DOHH2 (cell line): Measurements from ENCODE around the gene SNHG17.
"Not testable (repeated sequence)": the region's sequence is repeated elsewhere in the genome, so short reads cannot be mapped to it uniquely, and the experiment has no call there.

Source experiments
- H3F3A ChIP-seq: fragments of 200-600 bp; sonication (generic), shearing (Covaris generic); 2 replicates; pipeline ENCODE4 v1.6.0; 2016; ENCODE audit warnings: antibody characterized with exemption, mild to moderate bottlenecking; ENCODE audit not compliant: control insufficient read depth, insufficient read depth
- H3K27ac ChIP-seq: fragments of 200-600 bp; sonication (generic); 2 replicates; pipeline ENCODE4 v1.5.1; 2014; ENCODE audit warnings: low read depth, mild to moderate bottlenecking, low read length, moderate library complexity
- H3K27me3 ChIP-seq: fragments of 200-600 bp; sonication (generic); 2 replicates; pipeline ENCODE4 v1.6.1; 2014; ENCODE audit warnings: mild to moderate bottlenecking, low read length, mixed read lengths; ENCODE audit not compliant: control insufficient read depth
- H3K36me3 ChIP-seq: fragments of 200-600 bp; sonication (generic); 2 replicates; pipeline ENCODE4 v1.6.1; 2014; ENCODE audit warnings: mild to moderate bottlenecking, low read length, moderate library complexity, mixed read lengths; ENCODE audit not compliant: control insufficient read depth
- H3K4me1 ChIP-seq: fragments of 200-600 bp; sonication (generic); 2 replicates; pipeline ENCODE4 v1.6.1; 2014; ENCODE audit warnings: mild to moderate bottlenecking, low read length, mixed read lengths; ENCODE audit not compliant: control insufficient read depth
- H3K4me2 ChIP-seq: fragments of 200-600 bp; sonication (generic); 2 replicates; pipeline ENCODE4 v1.6.0; 2014; ENCODE audit warnings: mild to moderate bottlenecking, low read length, moderate library complexity
- H3K4me3 ChIP-seq: fragments of 200-600 bp; sonication (generic); 2 replicates; pipeline ENCODE4 v1.5.1; 2014; ENCODE audit warnings: mild to moderate bottlenecking, low read length, mixed read lengths
- H3K79me2 ChIP-seq: fragments of 200-600 bp; sonication (generic); 2 replicates; pipeline ENCODE4 v1.6.1; 2014; ENCODE audit warnings: mild to moderate bottlenecking, low read length, mixed read lengths; ENCODE audit not compliant: control insufficient read depth
- H3K9me2 ChIP-seq: fragments of 200-600 bp; sonication (generic); replicated peaks from 2 replicates; pipeline ENCODE4 v1.6.1; 2014; ENCODE audit warnings: mild to moderate bottlenecking, low read length, mixed read lengths; ENCODE audit not compliant: control insufficient read depth
- H3K9me3 ChIP-seq: fragments of 200-600 bp; sonication (generic); 2 replicates; pipeline ENCODE4 v1.6.1; 2014; ENCODE audit warnings: antibody characterized with exemption, low read length, mixed read lengths; ENCODE audit not compliant: control insufficient read depth, insufficient read depth
- H4K20me1 ChIP-seq: fragments of 200-600 bp; sonication (generic); 2 replicates; pipeline ENCODE4 v1.6.0; 2014; ENCODE audit warnings: low read depth, mild to moderate bottlenecking, antibody characterized with exemption, low read length, moderate library complexity; ENCODE audit not compliant: control insufficient read depth, insufficient read depth
- CTCF ChIP-seq: fragments of 200-600 bp; sonication (generic); IDR thresholded peaks from one replicate; pipeline ENCODE4 v1.5.1; 2014; ENCODE audit warnings: antibody characterized with exemption, mild to moderate bottlenecking, low read depth, low read length; ENCODE audit not compliant: poor library complexity, severe bottlenecking
- EZH2phosphoT487 ChIP-seq: fragments of 200-600 bp; sonication (generic); IDR thresholded peaks from 2 replicates; pipeline ENCODE4 v1.6.1; 2017; ENCODE audit warnings: borderline replicate concordance, mild to moderate bottlenecking, antibody characterized with exemption, low read length, moderate library complexity, mixed read lengths

SNHG17 gene

DNA sequence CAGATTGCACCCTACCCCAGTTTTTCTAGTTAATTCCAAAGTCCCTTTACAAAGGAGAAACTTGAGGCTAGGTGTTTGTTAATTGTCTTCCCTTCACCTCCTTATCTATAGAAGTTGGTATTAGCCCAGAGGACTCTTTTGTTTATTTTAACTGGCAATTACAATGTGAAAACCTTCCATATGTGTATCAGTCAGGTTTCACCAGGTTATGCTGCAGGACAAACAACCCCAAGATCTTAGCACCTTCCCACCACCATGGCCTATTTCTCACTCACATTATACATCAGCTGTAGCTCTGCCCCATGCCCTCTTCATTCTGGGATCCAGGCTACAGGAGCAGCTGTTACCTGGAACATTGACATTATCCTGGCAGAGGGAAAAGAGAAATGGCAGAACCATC, 31.1 kb downstream of the SNHG17 start:
- H3K27ac ChIP-seq = no peak overlapping the region
- no peaks in the 10 kb centered on the region for H3K9me2 ChIP-seq
- H3K4me2 ChIP-seq = no peak overlapping the region
- no peak overlapping the region for H3K4me3 ChIP-seq
- H3F3A ChIP-seq = peaks cover 12% of the 10 kb centered on the region; the same call in 1 of the 2 replicates
- H3K36me3 ChIP-seq = peaks cover 9% of the 10 kb centered on the region; the same call in 1 of the 2 replicates
- no peaks in the 10 kb centered on the region for H3K9me3 ChIP-seq
- no peaks in the 10 kb centered on the region for H3K27me3 ChIP-seq
- TF ChIP-seq CTCF = no peak
- no peak for TF ChIP-seq EZH2phosphoT487
- no peaks in the 10 kb centered on the region for H3K4me1 ChIP-seq
- H3K79me2 ChIP-seq = no peaks in the 10 kb centered on the region
- no peaks in the 10 kb centered on the region for H4K20me1 ChIP-seq

DNA sequence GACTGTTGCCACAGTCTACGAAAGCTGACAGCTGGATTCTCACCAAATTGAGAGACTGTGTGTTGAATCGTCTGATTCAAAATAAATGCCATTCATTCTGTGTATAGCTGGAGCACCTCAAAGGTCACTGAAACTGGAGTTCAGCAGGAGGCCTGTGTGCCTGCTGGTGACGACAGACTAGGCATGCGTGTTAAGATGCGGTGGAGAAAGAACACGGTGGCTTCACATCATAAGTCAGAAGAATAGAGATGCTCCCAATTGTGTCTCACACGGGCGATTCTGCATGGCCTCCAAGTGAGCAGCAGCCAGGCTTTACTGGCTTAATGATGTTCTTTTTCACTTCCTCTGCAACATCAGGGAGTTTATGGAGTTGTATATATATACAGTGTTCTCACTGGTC, 32.3 kb downstream of the SNHG17 start:
- Histone ChIP-seq H3K9me3 (no peaks in the 10 kb centered on the region), H3K9me2 (no peaks in the 10 kb centered on the region), H3K79me2 (no peaks in the 10 kb centered on the region), H3K27me3 (no peaks in the 10 kb centered on the region), H3K4me3 (no peak overlapping the region), H3K27ac (no peak overlapping the region), H3F3A (peaks cover 12% of the 10 kb centered on the region; the same call in 1 of the 2 replicates), H3K36me3 (0 out of 2 replicates have a peak, but pooled peaks cover 3% of the 10 kb centered on the region), H3K4me2 (no peak overlapping the region), H4K20me1 (no peaks in the 10 kb centered on the region), H3K4me1 (no peaks in the 10 kb centered on the region)
- no peak for TF ChIP-seq EZH2phosphoT487
- no peak for TF ChIP-seq CTCF

GRCh38 chr20:38402089-38402488, 33.0 kb downstream of the SNHG17 start:
- H3K9me2 ChIP-seq = no peaks in the 10 kb centered on the region
- H3K27me3 ChIP-seq = no peaks in the 10 kb centered on the region
- no peak overlapping the region for H3K4me3 ChIP-seq
- TF ChIP-seq EZH2phosphoT487 (no peak), CTCF (no peak)
- H3K36me3 ChIP-seq = 0 out of 2 replicates have a peak, but pooled peaks cover 3% of the 10 kb centered on the region
- H3K4me1 ChIP-seq = no peaks in the 10 kb centered on the region
- no peak overlapping the region for H3K4me2 ChIP-seq
- no peak overlapping the region for H3K27ac ChIP-seq
- H4K20me1 ChIP-seq = no peaks in the 10 kb centered on the region
- no peaks in the 10 kb centered on the region for H3K9me3 ChIP-seq
- peaks cover 12% of the 10 kb centered on the region; the same call in 1 of the 2 replicates for H3F3A ChIP-seq
- H3K79me2 ChIP-seq = no peaks in the 10 kb centered on the region

DNA sequence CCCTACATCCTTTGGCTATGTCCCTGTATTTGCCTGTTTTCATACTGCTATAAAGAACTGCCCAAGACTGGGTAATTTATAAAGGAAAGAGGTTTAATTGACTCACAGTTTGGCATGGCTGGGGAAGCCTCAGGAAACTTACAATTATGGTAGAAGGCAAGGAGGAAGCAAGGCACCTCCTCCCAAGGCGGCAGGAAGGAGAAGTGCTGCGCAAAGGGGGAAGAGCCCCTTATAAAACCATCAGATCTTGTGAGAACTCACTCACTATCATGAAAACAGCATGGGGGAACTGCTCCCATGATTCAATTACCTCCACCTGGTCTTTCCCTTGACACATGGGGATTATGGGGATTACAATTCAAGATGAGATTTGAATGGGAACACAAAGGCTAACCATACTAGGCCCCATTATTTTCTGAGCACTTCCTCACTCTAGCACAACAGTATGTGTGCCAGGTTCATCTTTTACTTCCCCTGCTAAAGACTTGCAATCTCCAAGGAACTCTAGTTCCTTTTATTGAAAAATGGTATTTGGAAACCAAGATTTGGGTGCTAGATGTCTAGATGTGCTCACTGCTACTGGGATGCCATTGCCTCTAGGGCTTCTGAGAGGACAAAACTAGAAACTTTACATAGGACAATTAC, 39.3 kb downstream of the SNHG17 start:
- not testable (repeated sequence) for H3K79me2 ChIP-seq, H3K4me1 ChIP-seq, H4K20me1 ChIP-seq, H3K4me3 ChIP-seq, H3K4me2 ChIP-seq, H3F3A ChIP-seq, H3K9me2 ChIP-seq, H3K9me3 ChIP-seq, H3K27me3 ChIP-seq, H3K27ac ChIP-seq, H3K36me3 ChIP-seq
